Small intestine (tissue), 7 donors: ENCODE data around the gene HMHB1. TPM values are rescaled to one million over a fixed set of nuclear protein-coding genes. Genes with fewer than 3 reads are reported as not detected.

Experiments used
- DNase-seq, 2 donors: peaks; one replicate each; pipeline versions ENCODE4 v3.0.0 to v3.0.0-alpha.2; 2013
- FAIRE-seq: peaks from 2 replicates; lab custom pipeline; 2012; peaks lifted over from hg19 to GRCh38; lab: Jason Lieb, UNC
- H3K27ac ChIP-seq, 3 donors: one replicate each; pipeline ENCODE4 v1.5.1; 2013; ENCODE audit warnings: low read length in 2 of 3, mild to moderate bottlenecking in 2 of 3, control low read depth in 1 of 3, inconsistent platforms in 1 of 3, low read depth in 1 of 3, moderate library complexity in 1 of 3
- H3K27me3 ChIP-seq, 3 donors: one replicate each; pipeline ENCODE4 v1.6.1; 2013; ENCODE audit warnings: low read length in 3 of 3, inconsistent platforms in 1 of 3; ENCODE audit not compliant: control insufficient read depth in 3 of 3, insufficient read depth in 3 of 3
- H3K36me3 ChIP-seq, 3 donors: one replicate each; pipeline ENCODE4 v1.6.1; 2013; ENCODE audit warnings: low read length in 3 of 3, inconsistent platforms in 1 of 3, low read depth in 1 of 3, mild to moderate bottlenecking in 1 of 3, moderate library complexity in 1 of 3; ENCODE audit not compliant: control insufficient read depth in 3 of 3, insufficient read depth in 2 of 3
- H3K4me1 ChIP-seq, 3 donors: one replicate each; pipeline ENCODE4 v1.6.1; 2013; ENCODE audit warnings: low read length in 2 of 3, inconsistent platforms in 1 of 3, low read depth in 1 of 3, mild to moderate bottlenecking in 1 of 3, moderate library complexity in 1 of 3; ENCODE audit not compliant: control insufficient read depth in 3 of 3, insufficient read depth in 2 of 3
- H3K4me3 ChIP-seq, 3 donors: one replicate each; pipeline ENCODE4 v1.5.1; 2013; ENCODE audit warnings: low read length in 3 of 3, control low read depth in 1 of 3, inconsistent platforms in 1 of 3, low read depth in 1 of 3, mild to moderate bottlenecking in 1 of 3, moderate library complexity in 1 of 3
- H3K9me3 ChIP-seq, 2 donors: one replicate each; pipeline ENCODE4 v1.6.1; 2013; ENCODE audit warnings: low read depth in 1 of 2, low read length in 1 of 2; ENCODE audit not compliant: control insufficient read depth in 2 of 2, insufficient read depth in 1 of 2
- WGBS, 3 donors: extraction: QIAGEN DNeasy Blood & Tissue Kit; methylation state at CpG; one replicate each; pipeline ENCODE4 v1.1.7; 2013; 5-methylcytosine and 5-hydroxymethylcytosine counted together
- polyA plus RNA-seq, 4 donors: library from polyadenylated mRNA; stranded (reverse) in 3 of 4; unstranded in 1 of 4; fragments of 200-250 nt in 3 of 4; fragments of 120-200 nt in 1 of 4; gene quantifications; one replicate each; pipeline versions ENCODE4 v1.2.1 to v1.2.3, GENCODE V29; 2013
- donor health status: healthy with polysubstance abuse.
- donor health status: control.
- donor health status: control.
- donor health status: Bipolar disorder and iron deficiency.
- donor health status: healthy.

The HMHB1 gene
- polyA plus RNA-seq, 4 donors: not detected

DNA sequence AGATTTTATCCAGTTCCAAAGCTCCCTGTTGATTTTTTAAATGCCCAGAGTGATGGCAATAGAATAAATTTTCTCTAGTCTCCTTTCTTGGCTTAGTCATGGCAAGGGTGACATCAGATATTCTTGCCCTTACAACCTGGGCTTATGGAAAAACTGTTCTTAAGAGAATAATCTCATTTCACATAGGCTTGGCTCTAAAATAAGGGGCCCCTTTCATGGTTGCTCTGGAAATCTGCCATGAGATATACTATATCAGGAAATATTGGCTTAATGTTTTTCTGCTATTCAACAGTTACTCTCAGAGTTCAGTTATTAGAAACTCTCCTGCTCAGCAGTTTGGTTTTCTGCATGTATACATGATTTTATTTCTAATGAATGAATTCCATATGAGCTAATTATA, 7.8 kb downstream of the HMHB1 start:
- DNase-seq: no peak
- Histone ChIP-seq H3K4me1 (peaks cover 0 to 5% (median 0%) of the 10 kb centered on the region in 3 donors), H3K4me3 (no peak overlapping the region), H3K9me3 (no peaks in the 10 kb centered on the region), H3K27ac (no peak overlapping the region), H3K27me3 (no peaks in the 10 kb centered on the region), H3K36me3 (no peaks in the 10 kb centered on the region)
- no peak for FAIRE-seq

GRCh38 chr5:143820451-143820850, 8.5 kb downstream of the HMHB1 start:
- FAIRE-seq (no peak), DNase-seq (no peak)
- Histone ChIP-seq H3K4me1 (peaks cover 0 to 5% (median 0%) of the 10 kb centered on the region in 3 donors), H3K27me3 (no peaks in the 10 kb centered on the region), H3K9me3 (no peaks in the 10 kb centered on the region), H3K4me3 (no peak overlapping the region), H3K36me3 (no peaks in the 10 kb centered on the region), H3K27ac (no peak overlapping the region)
- 66 to 79% (median 77%) methylated on average over 2 of the region's 2 CpGs for WGBS, 3 donors

DNA sequence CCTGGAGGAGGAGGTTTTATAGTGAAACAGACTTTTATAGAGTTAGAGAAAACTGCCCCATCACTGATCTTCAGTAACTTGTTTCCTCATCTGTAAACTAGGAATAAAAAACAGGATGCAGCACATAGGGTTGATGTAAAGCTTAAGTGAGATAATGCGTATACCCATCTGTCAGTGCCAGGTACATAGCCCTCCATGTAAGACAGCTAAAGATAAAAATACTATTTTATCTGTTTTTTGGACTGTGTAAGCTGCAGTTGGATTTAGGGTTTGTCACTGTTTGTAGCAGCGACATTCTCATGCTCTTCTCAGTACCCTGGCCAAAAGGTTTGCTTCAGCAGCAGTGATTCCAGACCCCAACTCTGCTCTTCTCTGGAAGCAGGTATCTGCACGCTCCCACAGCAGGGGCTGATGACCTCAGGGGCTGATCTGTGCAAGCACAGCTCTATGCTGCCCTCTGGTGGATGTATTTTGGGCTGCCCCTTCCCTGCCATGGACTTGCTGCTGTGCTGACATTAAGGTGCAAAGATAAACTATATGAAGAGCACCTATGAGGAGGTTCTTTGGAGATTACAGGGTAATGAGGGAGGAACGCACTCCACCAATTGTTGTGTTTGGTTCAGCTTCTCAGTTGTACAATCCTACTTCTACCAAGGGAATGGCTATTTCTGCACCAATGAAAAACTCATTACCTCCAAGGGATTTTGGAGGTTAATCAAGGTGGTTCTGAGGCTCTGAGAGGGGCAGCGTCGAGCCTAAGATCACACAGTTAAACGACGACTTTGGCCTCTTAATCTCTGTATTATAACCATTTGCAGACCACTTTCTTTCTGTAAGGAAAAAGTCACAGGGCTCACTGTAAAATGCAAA, 13.1 kb downstream of the HMHB1 start:
- Histone ChIP-seq H3K27me3 (no peaks in the 10 kb centered on the region), H3K4me3 (no peak overlapping the region), H3K4me1 (peaks cover 0 to 5% (median 0%) of the 10 kb centered on the region in 3 donors), H3K36me3 (no peaks in the 10 kb centered on the region), H3K9me3 (no peaks in the 10 kb centered on the region), H3K27ac (no peak overlapping the region)
- FAIRE-seq (no peak), DNase-seq (peak; percentile 74 to 87)
- WGBS, 3 donors: 37 to 42% (median 38%) methylated on average over 8 of the region's 8 CpGs

GRCh38 chr5:143826951-143827444, 15.0 kb downstream of the HMHB1 start:
- Histone ChIP-seq H3K27ac (no peak overlapping the region), H3K36me3 (no peaks in the 10 kb centered on the region), H3K4me3 (no peak overlapping the region), H3K9me3 (no peaks in the 10 kb centered on the region), H3K27me3 (no peaks in the 10 kb centered on the region), H3K4me1 (no peaks in the 10 kb centered on the region)
- WGBS, 3 donors: 42 to 53% (median 52%) methylated on average over 3 of the region's 3 CpGs
- no peak for DNase-seq
- no peak for FAIRE-seq

DNA sequence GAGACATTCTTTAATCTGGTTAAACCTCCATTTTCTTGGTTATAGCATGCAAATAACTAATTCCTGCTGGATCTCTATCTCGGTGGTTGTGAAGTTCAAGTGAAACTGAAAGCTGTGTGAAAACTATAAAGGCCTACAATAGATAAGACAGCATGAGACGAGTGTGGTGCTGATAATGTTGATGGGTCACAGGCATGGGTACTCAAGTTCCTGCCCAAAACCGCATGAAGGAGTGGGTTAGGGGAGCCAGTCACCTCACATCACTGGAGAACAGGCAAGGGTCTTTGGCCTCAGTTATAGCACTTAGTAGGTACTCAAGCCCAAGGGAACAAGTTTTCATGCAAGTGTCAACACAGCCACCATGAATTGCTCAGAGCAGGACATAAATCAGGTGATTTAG, 16.7 kb downstream of the HMHB1 start:
- H3K27ac ChIP-seq: no peak overlapping the region
- no peaks in the 10 kb centered on the region for H3K36me3 ChIP-seq
- FAIRE-seq: no peak
- H3K9me3 ChIP-seq: no peaks in the 10 kb centered on the region
- H3K4me1 ChIP-seq: no peaks in the 10 kb centered on the region
- no peak overlapping the region for H3K4me3 ChIP-seq
- WGBS, 3 donors: 5 to 41% (median 15%) methylated on average over 3 of the region's 3 CpGs
- peak; percentile 25 to 33 for DNase-seq
- H3K27me3 ChIP-seq: no peaks in the 10 kb centered on the region

GRCh38 chr5:143833177-143833576, 21.2 kb downstream of the HMHB1 start:
- H3K4me1 ChIP-seq: no peaks in the 10 kb centered on the region
- no peak overlapping the region for H3K4me3 ChIP-seq
- 81 to 92% (median 88%) methylated on average over 4 of the region's 4 CpGs for WGBS, 3 donors
- FAIRE-seq (no peak), DNase-seq (no peak)
- no peaks in the 10 kb centered on the region for H3K9me3 ChIP-seq
- H3K36me3 ChIP-seq: no peaks in the 10 kb centered on the region
- H3K27me3 ChIP-seq: no peaks in the 10 kb centered on the region
- no peak overlapping the region for H3K27ac ChIP-seq

- no peak overlapping the region for H3K4me3 ChIP-seq
- DNase-seq (no peak), FAIRE-seq (no peak)
- H3K27me3 ChIP-seq: no peaks in the 10 kb centered on the region
- WGBS, 3 donors: 88 to 91% (median 88%) methylated on average over 3 of the region's 3 CpGs
- no peaks in the 10 kb centered on the region for H3K36me3 ChIP-seq
- no peaks in the 10 kb centered on the region for H3K9me3 ChIP-seq
- H3K4me1 ChIP-seq: no peaks in the 10 kb centered on the region
- H3K27ac ChIP-seq: no peak overlapping the region
These were observed 23.3 kb downstream of the HMHB1 start for GRCh38 chr5:143835251-143835650.

DNA sequence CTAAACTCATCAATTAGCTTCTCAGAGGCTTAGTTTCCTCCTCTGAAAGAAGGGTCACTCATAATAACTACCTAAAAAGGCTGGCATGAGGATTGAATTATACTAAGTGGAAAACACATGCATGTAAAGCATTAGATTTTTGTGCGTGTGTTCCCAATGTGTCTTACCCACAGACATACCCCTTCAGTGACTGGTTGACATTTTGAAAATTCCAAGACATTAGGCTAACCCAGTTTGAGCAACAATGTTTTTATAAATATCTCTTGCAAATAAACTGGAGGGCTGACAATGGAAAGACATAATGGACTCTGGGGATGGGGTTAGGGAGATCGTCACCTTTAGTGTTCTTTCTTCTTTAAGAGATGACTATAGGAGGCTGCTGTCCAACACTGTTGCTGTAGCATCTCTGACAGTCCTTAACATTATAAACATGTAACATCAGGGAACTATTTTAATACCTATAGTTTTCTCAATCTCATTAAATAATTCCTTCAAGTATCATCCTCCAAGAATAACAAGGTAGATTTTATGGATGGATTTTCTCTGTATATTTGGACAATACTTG, 24.3 kb downstream of the HMHB1 start:
- Histone ChIP-seq H3K36me3 (no peaks in the 10 kb centered on the region), H3K4me3 (no peak overlapping the region), H3K9me3 (no peaks in the 10 kb centered on the region), H3K27ac (no peak overlapping the region), H3K4me1 (no peaks in the 10 kb centered on the region), H3K27me3 (no peaks in the 10 kb centered on the region)
- WGBS, 3 donors: 77 to 96% (median 93%) methylated on average over 2 of the region's 2 CpGs
- FAIRE-seq (no peak), DNase-seq (no peak)
